GM12873 (cell line): ENCODE data around the gene HAPLN2.

Experiments
- TF ChIP-seq, protein P1 (sequence below): IDR thresholded peaks from 2 replicates; pipeline ENCODE4 v1.5.1; 2012; ENCODE audit warnings: low read depth, mild to moderate bottlenecking, moderate library complexity, low read length, control low read depth; ENCODE audit not compliant: insufficient read depth; ENCODE audit errors: missing control alignments

HAPLN2 gene

DNA sequence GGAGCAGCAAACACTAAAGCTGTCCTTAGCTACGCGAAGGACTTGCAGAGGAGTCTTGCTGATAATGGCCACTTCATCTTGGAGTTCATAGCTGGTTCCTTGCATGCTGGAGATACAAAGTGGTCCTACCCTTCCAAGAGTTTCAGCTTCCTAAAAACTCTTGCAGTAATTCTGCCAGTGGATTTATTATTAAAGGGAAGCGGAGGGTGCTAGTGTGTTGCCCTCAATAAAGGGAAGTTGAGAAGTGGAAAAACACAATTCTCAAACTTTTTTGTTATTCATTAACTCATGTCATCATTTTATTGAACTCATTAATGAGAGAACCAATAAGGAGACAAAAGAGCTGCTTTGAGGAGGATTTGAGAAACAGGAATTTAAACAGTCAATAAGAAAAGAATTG lies 6.5 kb upstream of the HAPLN2 start:
- TF ChIP-seq, protein P1, sequence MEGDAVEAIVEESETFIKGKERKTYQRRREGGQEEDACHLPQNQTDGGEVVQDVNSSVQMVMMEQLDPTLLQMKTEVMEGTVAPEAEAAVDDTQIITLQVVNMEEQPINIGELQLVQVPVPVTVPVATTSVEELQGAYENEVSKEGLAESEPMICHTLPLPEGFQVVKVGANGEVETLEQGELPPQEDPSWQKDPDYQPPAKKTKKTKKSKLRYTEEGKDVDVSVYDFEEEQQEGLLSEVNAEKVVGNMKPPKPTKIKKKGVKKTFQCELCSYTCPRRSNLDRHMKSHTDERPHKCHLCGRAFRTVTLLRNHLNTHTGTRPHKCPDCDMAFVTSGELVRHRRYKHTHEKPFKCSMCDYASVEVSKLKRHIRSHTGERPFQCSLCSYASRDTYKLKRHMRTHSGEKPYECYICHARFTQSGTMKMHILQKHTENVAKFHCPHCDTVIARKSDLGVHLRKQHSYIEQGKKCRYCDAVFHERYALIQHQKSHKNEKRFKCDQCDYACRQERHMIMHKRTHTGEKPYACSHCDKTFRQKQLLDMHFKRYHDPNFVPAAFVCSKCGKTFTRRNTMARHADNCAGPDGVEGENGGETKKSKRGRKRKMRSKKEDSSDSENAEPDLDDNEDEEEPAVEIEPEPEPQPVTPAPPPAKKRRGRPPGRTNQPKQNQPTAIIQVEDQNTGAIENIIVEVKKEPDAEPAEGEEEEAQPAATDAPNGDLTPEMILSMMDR: no peak

DNA sequence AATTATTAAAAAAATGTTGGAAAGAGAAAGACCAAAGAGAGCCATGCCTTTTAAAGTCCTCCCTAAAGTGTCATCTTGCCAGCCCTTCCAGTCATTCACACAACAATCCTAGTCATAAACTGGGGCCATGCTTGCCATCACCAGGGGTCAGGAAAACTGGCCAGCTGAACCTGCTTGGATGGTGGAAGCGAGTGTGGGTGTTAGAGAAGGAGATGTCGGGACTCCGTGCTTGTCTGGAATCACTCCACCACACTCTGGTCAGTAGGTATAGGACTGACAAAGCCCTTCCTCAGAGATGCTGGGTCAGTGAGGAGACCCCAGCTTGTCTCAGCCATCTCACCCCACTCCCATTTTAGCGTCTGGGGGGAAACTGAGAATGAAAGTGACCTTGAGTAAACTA lies 3.3 kb upstream of the HAPLN2 start:
- TF ChIP-seq, protein P1: no peak

GRCh38 chr1:156616463-156616862 lies 2.8 kb upstream of the HAPLN2 start:
- TF ChIP-seq, protein P1: no peak

GRCh38 chr1:156619582-156619955 lies 354 bp downstream of the HAPLN2 start:
- TF ChIP-seq, protein P1: no peak

DNA sequence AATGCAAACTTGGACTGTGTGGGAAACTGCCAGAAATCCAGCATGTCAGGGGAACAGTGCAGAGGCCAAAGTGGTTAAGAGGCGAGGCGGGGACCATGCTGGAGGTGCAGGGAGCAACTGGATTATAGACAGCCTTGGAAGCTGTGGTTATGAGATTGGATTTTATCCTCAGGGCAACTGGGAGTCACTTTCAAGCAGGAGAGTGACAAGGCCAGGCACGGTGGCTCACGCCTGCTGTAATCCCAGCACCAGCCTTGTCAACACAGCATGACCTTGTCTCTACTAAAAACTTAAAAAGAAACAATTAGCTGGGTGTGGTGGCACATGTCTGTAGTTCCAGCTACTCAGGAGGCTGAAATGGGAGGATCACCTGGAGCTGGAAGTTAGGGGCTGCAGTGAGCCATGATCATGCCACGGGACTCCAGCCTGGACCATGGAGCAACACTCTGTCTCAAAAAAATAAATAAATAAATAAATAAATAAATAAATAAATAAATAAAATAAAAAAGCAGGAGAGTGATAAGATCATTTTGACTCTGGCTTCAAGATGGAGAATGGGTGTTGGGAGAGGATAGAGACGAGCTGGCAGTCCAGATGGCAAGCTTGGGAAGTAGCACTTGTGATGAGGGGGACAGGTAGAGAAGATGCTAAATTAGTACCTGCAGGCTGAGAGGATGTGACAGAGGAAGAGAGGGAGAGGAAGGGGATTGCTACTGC lies 3.5 kb downstream of the HAPLN2 start:
- TF ChIP-seq, protein P1: no peak

DNA sequence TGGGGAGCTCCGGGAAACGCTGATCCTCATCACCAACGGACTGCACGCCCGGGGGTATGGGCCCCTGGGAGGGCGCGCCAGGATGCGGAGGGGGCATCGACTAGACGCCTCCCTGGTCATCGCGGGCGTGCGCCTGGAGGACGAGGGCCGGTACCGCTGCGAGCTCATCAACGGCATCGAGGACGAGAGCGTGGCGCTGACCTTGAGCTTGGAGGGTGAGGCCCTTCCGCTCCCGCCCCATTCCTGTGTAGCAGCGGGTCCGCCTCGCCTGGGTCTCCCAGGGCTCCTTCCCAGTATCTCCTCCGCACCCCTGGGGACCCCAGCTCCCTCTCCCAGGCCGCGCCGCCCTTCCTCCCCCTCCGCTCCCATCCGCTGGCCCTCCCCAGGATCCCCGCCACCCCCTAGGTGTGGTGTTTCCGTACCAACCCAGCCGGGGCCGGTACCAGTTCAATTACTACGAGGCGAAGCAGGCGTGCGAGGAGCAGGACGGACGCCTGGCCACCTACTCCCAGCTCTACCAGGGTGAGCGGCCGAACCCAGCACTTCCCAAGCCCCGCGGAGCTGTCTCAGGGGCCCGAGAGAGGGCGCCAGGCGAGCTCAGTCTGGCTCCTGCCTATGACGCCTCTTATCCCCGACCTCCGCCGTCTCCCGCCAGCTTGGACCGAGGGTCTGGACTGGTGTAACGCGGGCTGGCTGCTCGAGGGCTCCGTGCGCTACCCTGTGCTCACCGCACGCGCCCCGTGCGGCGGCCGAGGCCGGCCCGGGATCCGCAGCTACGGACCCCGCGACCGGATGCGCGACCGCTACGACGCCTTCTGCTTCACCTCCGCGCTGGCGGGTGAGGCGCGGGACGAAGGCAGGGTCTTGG lies 5.0 kb downstream of the HAPLN2 start:
- TF ChIP-seq, protein P1: peak; percentile 54

DNA sequence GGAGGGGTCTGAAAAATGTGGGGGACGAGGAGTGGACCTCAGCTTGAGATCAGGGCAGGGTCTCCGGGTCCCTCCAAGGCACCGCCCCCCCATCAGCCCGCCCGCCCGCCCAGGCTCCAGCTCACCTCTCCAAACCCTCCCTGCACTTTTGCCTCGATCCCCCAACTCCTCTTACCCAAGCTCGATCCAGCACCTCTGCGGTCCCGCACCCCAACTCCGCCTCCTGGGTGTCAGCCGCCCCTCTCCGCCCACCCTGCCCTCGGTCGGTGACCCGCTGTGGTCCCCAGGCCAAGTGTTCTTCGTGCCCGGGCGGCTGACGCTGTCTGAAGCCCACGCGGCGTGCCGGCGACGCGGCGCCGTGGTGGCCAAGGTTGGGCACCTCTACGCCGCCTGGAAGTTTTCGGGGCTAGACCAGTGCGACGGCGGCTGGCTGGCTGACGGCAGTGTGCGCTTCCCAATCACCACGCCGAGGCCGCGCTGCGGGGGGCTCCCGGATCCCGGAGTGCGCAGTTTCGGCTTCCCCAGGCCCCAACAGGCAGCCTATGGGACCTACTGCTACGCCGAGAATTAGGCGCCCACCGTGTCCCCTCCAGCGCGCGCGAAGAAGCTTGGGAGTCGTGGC lies 5.7 kb downstream of the HAPLN2 start:
- TF ChIP-seq, protein P1: no peak
